H1 (cell line): ENCODE results near the gene HYLS1. TPM values are rescaled to one million over a fixed set of nuclear protein-coding genes. Genes with fewer than 3 reads are reported as not detected.

Experiments
- CTCF ChIA-PET: fragments of 300-600 bp; sonication (Branson Sonifier 250); formaldehyde crosslinking; loops from one replicate; lab custom pipeline; 2021; ENCODE audit not compliant: partially characterized antibody; lab: Charles Lee
- POLR2A ChIA-PET: fragments of 300-600 bp; sonication (Branson Sonifier 250); formaldehyde crosslinking; loops from one replicate; lab custom pipeline; 2021; ENCODE audit warnings: inconsistent platforms; ENCODE audit not compliant: partially characterized antibody; lab: Charles Lee
- DNase-seq, 2 experiments: peaks; one replicate each; pipeline versions ENCODE4 v3.0.0 to v3.0.0-alpha.2; 2010 to 2022; ENCODE audit warnings: low spot score in 2 of 2, low read depth in 1 of 2, mixed read lengths in 1 of 2
- FAIRE-seq: peaks from 2 replicates; lab custom pipeline; 2011; peaks lifted over from hg19 to GRCh38; lab: Jason Lieb, UNC
- H2AFZ ChIP-seq: 2 replicates; pipeline ENCODE4 v1.8.1; 2012; ENCODE audit warnings: low read length, inconsistent platforms
- H2AK5ac ChIP-seq: 2 replicates; pipeline ENCODE4 v1.6.1; 2013; ENCODE audit warnings: low read depth, low read length
- H2BK120ac ChIP-seq: replicated peaks from 2 replicates; pipeline ENCODE3; 2013; ENCODE audit warnings: low read depth, low read length, inconsistent platforms
- H2BK12ac ChIP-seq: 2 replicates; pipeline ENCODE4 v1.6.1; 2013; ENCODE audit warnings: low read depth, low read length
- H2BK15ac ChIP-seq: 2 replicates; pipeline ENCODE4 v1.6.1; 2013; ENCODE audit warnings: low read length
- H2BK20ac ChIP-seq: 2 replicates; pipeline ENCODE4 v1.6.1; 2013; ENCODE audit warnings: low read length
- H2BK5ac ChIP-seq: 2 replicates; pipeline ENCODE4 v1.6.1; 2013; ENCODE audit warnings: low read depth, low read length
- H3K14ac ChIP-seq: 2 replicates; pipeline ENCODE4 v1.6.1; 2013; ENCODE audit warnings: inconsistent platforms; ENCODE audit not compliant: insufficient read length
- H3K18ac ChIP-seq: 2 replicates; pipeline ENCODE4 v1.6.1; 2013; ENCODE audit warnings: low read length; ENCODE audit errors: extremely low read depth
- H3K23ac ChIP-seq: 2 replicates; pipeline ENCODE4 v1.6.1; 2013; ENCODE audit warnings: inconsistent platforms; ENCODE audit not compliant: insufficient read length
- H3K23me2 ChIP-seq: 2 replicates; pipeline ENCODE4 v1.6.1; 2013; ENCODE audit warnings: low read depth, low read length
- H3K27ac ChIP-seq: 2 replicates; pipeline ENCODE4 v1.6.1; 2011; ENCODE audit warnings: low read depth, low read length, inconsistent platforms
- H3K27me3 ChIP-seq, 4 experiments: replicated peaks in 1 of 4; 1 replicate in 1 of 4; 2 replicates in 3 of 4; pipeline versions ENCODE4 v1.6.1 to v1.8.1; 2011 to 2013; ENCODE audit warnings: low read length in 3 of 4, mild to moderate bottlenecking in 3 of 4, inconsistent platforms in 2 of 4, mixed read lengths in 2 of 4, moderate library complexity in 1 of 4; ENCODE audit not compliant: control insufficient read depth in 3 of 4, insufficient read depth in 3 of 4; ENCODE audit errors: extremely low read depth in 1 of 4
- H3K36me3 ChIP-seq, 4 experiments: 2 replicates each; pipeline versions ENCODE4 v1.6.1 to v1.8.1; 2011 to 2013; ENCODE audit warnings: mild to moderate bottlenecking in 4 of 4, low read length in 3 of 4, moderate library complexity in 2 of 4, control low read depth in 1 of 4, inconsistent platforms in 1 of 4; ENCODE audit not compliant: insufficient read depth in 4 of 4, control insufficient read depth in 2 of 4
- H3K4ac ChIP-seq: replicated peaks from 2 replicates; pipeline ENCODE3; 2013; ENCODE audit warnings: low read length, low read depth, mixed read lengths, inconsistent platforms; ENCODE audit not compliant: insufficient read length
- H3K4me1 ChIP-seq, 4 experiments: replicated peaks in 1 of 4; 1 replicate in 1 of 4; 2 replicates in 3 of 4; pipeline versions ENCODE4 v1.6.1 to v1.8.1; 2011 to 2013; ENCODE audit warnings: low read length in 3 of 4, inconsistent platforms in 2 of 4, mixed read lengths in 1 of 4; ENCODE audit not compliant: insufficient read depth in 4 of 4, control insufficient read depth in 3 of 4
- H3K4me2 ChIP-seq, 2 experiments: 2 replicates each; pipeline versions ENCODE4 v1.6.1 to v1.8.1; 2011 to 2013; ENCODE audit warnings: low read depth in 2 of 2, low read length in 2 of 2, control low read depth in 1 of 2, inconsistent platforms in 1 of 2, mild to moderate bottlenecking in 1 of 2; ENCODE audit not compliant: insufficient read depth in 1 of 2
- H3K4me3 ChIP-seq, 4 experiments: fragments of 200-600, 300-600 bp in 1 of 4; sonication (generic), shearing (Covaris generic), sonication (Bioruptor Twin) in 1 of 4; 2 replicates each; pipeline versions ENCODE4 v1.5.1 to v1.8.1; 2011 to 2016; ENCODE audit warnings: low read length in 4 of 4, low read depth in 3 of 4, control low read depth in 2 of 4, inconsistent platforms in 2 of 4, mild to moderate bottlenecking in 2 of 4, mixed read lengths in 1 of 4, moderate library complexity in 1 of 4; ENCODE audit not compliant: insufficient read depth in 2 of 4; ENCODE audit errors: extremely low read depth in 1 of 4
- H3K56ac ChIP-seq: replicated peaks from 2 replicates; pipeline ENCODE3; 2013; ENCODE audit warnings: low read depth, mild to moderate bottlenecking, mixed read lengths, low read length, inconsistent platforms; ENCODE audit not compliant: insufficient read length
- H3K79me1 ChIP-seq: 2 replicates; pipeline ENCODE4 v1.6.1; 2013; ENCODE audit warnings: low read depth, low read length, control low read depth
- H3K79me2 ChIP-seq, 2 experiments: 2 replicates each; pipeline versions ENCODE4 v1.6.1 to v1.8.1; 2012 to 2013; ENCODE audit warnings: low read length in 2 of 2, mild to moderate bottlenecking in 2 of 2, inconsistent platforms in 1 of 2; ENCODE audit not compliant: insufficient read depth in 2 of 2, control insufficient read depth in 1 of 2
- H3K9ac ChIP-seq, 4 experiments: replicated peaks in 1 of 4; 1 replicate in 1 of 4; 2 replicates in 3 of 4; pipeline versions ENCODE4 v1.6.1 to v1.8.1; 2011 to 2013; ENCODE audit warnings: low read depth in 3 of 4, low read length in 3 of 4, control low read depth in 2 of 4, mild to moderate bottlenecking in 2 of 4, moderate library complexity in 2 of 4, inconsistent platforms in 1 of 4; ENCODE audit errors: extremely low read depth in 1 of 4
- H3K9me3 ChIP-seq, 2 experiments: 2 replicates each; pipeline versions ENCODE4 v1.6.1 to v1.8.1; 2012 to 2013; ENCODE audit warnings: mild to moderate bottlenecking in 2 of 2, moderate library complexity in 2 of 2, control low read depth in 1 of 2, inconsistent platforms in 1 of 2, low read depth in 1 of 2, low read length in 1 of 2, mixed read lengths in 1 of 2; ENCODE audit not compliant: insufficient read depth in 2 of 2
- H4K20me1 ChIP-seq, 2 experiments: replicated peaks in 1 of 2; 2 replicates each; pipeline versions ENCODE3 to v1.8.1; 2011 to 2013; ENCODE audit warnings: inconsistent platforms in 2 of 2, low read length in 2 of 2, mild to moderate bottlenecking in 1 of 2; ENCODE audit not compliant: insufficient read depth in 2 of 2, control insufficient read depth in 1 of 2
- H4K5ac ChIP-seq: 2 replicates; pipeline ENCODE4 v1.6.1; 2013; ENCODE audit warnings: low read length, low read depth, mixed read lengths, inconsistent platforms; ENCODE audit not compliant: insufficient read length
- H4K8ac ChIP-seq: 2 replicates; pipeline ENCODE4 v1.8.0; 2013; ENCODE audit warnings: mild to moderate bottlenecking, moderate library complexity, low read length, inconsistent platforms; ENCODE audit not compliant: insufficient read depth; ENCODE audit errors: extremely low read depth
- H4K91ac ChIP-seq: replicated peaks from 2 replicates; pipeline ENCODE3; 2013; ENCODE audit warnings: low read length, mixed read lengths, inconsistent platforms; ENCODE audit not compliant: insufficient read length
- CREB1 ChIP-seq: IDR thresholded peaks from 2 replicates; pipeline ENCODE4 v1.6.1; 2012; ENCODE audit warnings: inconsistent platforms
- E2F6 ChIP-seq: IDR thresholded peaks from 2 replicates; pipeline ENCODE4 v1.6.1; 2012; ENCODE audit warnings: inconsistent platforms
- EGR1 ChIP-seq: IDR thresholded peaks from 2 replicates; pipeline ENCODE4 v1.6.1; 2011; ENCODE audit warnings: low read depth, low read length, borderline replicate concordance
- GTF2F1 ChIP-seq: IDR thresholded peaks from 2 replicates; pipeline ENCODE4 v1.6.1; 2012; ENCODE audit warnings: low read depth, low read length, improper control_type of control experiment, borderline replicate concordance
- JUND ChIP-seq: IDR thresholded peaks from 2 replicates; pipeline ENCODE4 v1.6.1; 2011; ENCODE audit warnings: mild to moderate bottlenecking, improper control_type of control experiment, low read length
- NANOG ChIP-seq: IDR thresholded peaks from 2 replicates; pipeline ENCODE4 v1.6.1; 2011; ENCODE audit warnings: low read length, low read depth, mild to moderate bottlenecking, inconsistent platforms; ENCODE audit not compliant: insufficient read depth, poor library complexity, severe bottlenecking
- RBBP5 ChIP-seq: IDR thresholded peaks from 2 replicates; pipeline ENCODE4 v1.7.1; 2012; ENCODE audit warnings: low read depth, mild to moderate bottlenecking, inconsistent platforms, low read length, moderate library complexity, borderline replicate concordance
- WGBS, 2 experiments: shearing (Covaris generic) in 1 of 2; methylation state at CpG; one replicate each; pipeline versions ENCODE4 v1.1.6 to v1.1.7; 2013 to 2015; ENCODE audit warnings: low lambda C conversion rate in 2 of 2, mixed read lengths in 2 of 2, inconsistent platforms in 1 of 2, low coverage in 1 of 2, missing lambda C conversion rate in 1 of 2; ENCODE audit not compliant: insufficient replicate concordance in 2 of 2, insufficient coverage in 1 of 2, insufficient read length in 1 of 2; ENCODE audit errors: extremely low coverage in 1 of 2, missing lambda C conversion rate in 1 of 2; 5-methylcytosine and 5-hydroxymethylcytosine counted together
- polyA plus RNA-seq, 7 experiments: library from polyadenylated mRNA; depleted of rRNA in 3 of 7; stranded (reverse) in 5 of 7; unstranded in 2 of 7; fragments of >200 nt in 5 of 7; fragments of 200-250 nt in 2 of 7; gene quantifications; 1 replicate in 5 of 7; 2 replicates in 1 of 7; 4 replicates in 1 of 7; pipeline versions ENCODE4 v1.2.1 to v1.2.3, GENCODE V29; 2011 to 2013; ENCODE audit warnings: missing spikeins in 2 of 7, mixed read lengths in 2 of 7
- total RNA-seq: library from RNA; stranded (reverse); fragmentation: NEBNext Ultra II Directional; extraction: Animal tissue kit (Norgen Biotek cat#: 25700); gene quantifications from 2 replicates; pipeline ENCODE4 v1.2.1, GENCODE V29; 2021

The HYLS1 gene
- total and polyA plus RNA-seq, 2 of the 8 experiments (the other 6 are each of a cell fraction or from before 2014, with no cell fraction given): 5.1 to 11.6 TPM

- Histone ChIP-seq H3K18ac (no peak overlapping the region), H2AK5ac (no peak overlapping the region), H3K23me2 (no peaks in the 10 kb centered on the region), H2BK120ac (no peak overlapping the region), H2BK12ac (no peak overlapping the region; the same call in 1 of the 2 replicates), H3K23ac (no peak overlapping the region), H2BK5ac (no peak overlapping the region), H3K4me2 (no peak overlapping the region), H4K5ac (no peak overlapping the region), H4K8ac (no peak overlapping the region), H3K36me3 (no peaks in the 10 kb centered on the region), H3K4me1 (peaks cover 7 to 11% (median 9%) of the 10 kb centered on the region in 4 experiments), H3K4ac (no peak overlapping the region), H2BK15ac (no peak overlapping the region), H3K9ac (no peak overlapping the region), H3K27me3 (no peaks in the 10 kb centered on the region), H3K4me3 (no peak overlapping the region), H3K56ac (no peak overlapping the region), H3K9me3 (no peaks in the 10 kb centered on the region), H3K14ac (no peak overlapping the region), H3K79me2 (no peaks in the 10 kb centered on the region), H4K91ac (no peak overlapping the region), H4K20me1 (no peaks in the 10 kb centered on the region), H3K79me1 (no peaks in the 10 kb centered on the region), H2BK20ac (no peak overlapping the region), H3K27ac (no peak overlapping the region), H2AFZ (no peak overlapping the region)
- TF ChIP-seq E2F6 (no peak), NANOG (no peak), CREB1 (no peak), EGR1 (no peak), RBBP5 (no peak), JUND (no peak), GTF2F1 (no peak)
- CTCF ChIA-PET: interaction anchor here (0.6 to 8.2 kb wide), 16 partner anchors 9 to 450 kb away, joined by 3 to 76 read pairs (median 5); no protein-coding TSS in a partner anchor
- DNase-seq (no peak), FAIRE-seq (no peak)
- 90% methylated on average over 4 of the region's 4 CpGs; no CpG with 5 or more reads in 1 of the 2 experiments for WGBS, 2 experiments
- POLR2A ChIA-PET: no interaction called here
Observed at GRCh38 chr11:125940145-125940544, 52.7 kb downstream of the HYLS1 start.
